D341Med (cell line): Measurements from ENCODE around the gene ADSL.
A peak's percentile ranks its signal among the peaks of the same experiment; 100 is the strongest.

ENCODE experiments used
- DNase-seq: peaks from one replicate; pipeline ENCODE4 v3.0.0; 2012; ENCODE audit warnings: low spot score

The ADSL gene

GRCh38 chr22:40328546-40329456, 17.5 kb upstream of the ADSL start:
- no peak for DNase-seq

GRCh38 chr22:40329466-40329865, 16.8 kb upstream of the ADSL start:
- DNase-seq, result no peak

- DNase-seq, result no peak
Measured at GRCh38 chr22:40330086-40330485, 16.2 kb upstream of the ADSL start.

DNA sequence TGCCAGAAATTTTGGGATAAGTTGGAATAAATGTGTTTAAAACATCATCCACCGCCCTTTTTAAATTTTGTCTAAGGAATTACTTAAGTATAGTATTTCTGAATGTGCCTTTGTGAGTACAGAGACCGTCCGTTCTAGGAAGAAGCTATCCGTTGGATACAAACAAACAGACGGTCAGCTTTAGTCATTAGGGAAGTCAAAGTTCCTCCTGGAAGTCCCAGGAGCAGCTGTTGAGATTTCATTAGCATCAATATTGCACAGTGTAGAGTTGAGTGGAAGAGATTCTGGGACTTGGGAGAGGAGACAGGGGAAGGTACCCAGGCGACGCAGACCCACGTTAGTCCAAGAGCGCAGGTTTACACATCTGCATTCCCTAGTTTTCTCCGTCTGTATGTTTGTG, 15.7 kb upstream of the ADSL start:
- DNase-seq, result no peak

- no peak for DNase-seq
Measured at GRCh38 chr22:40331706-40332105, 14.6 kb upstream of the ADSL start.

DNA sequence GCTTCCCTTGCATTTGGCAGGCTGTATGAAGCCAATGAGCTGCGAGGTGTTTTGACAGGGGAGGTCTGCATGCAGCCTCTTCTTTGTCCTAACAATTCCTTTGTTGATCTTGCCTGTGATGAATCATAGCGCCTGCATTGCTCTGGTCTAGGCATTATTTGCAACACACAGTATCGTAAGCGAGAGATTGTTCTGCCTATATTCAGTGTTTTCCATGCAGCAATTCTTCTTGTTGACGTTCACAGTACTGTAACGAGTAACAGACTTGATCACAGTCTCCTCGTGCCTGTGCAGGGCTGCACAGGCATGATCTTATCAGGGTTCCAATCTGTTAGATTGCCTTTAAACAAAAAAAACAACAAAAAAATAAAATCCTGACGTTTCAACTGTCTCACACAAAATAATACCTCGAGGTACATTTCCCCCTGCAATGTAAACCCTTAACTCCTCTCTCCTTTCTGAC, 13.9 kb upstream of the ADSL start:
- DNase-seq, result no peak

GRCh38 chr22:40334060-40334459, 12.2 kb upstream of the ADSL start:
- DNase-seq, result no peak

- DNase-seq, result no peak
Measured at GRCh38 chr22:40334899-40335298, 11.4 kb upstream of the ADSL start.

- no peak for DNase-seq
Measured at GRCh38 chr22:40335358-40335757, 10.9 kb upstream of the ADSL start.

GRCh38 chr22:40340044-40340443, 6.3 kb upstream of the ADSL start:
- no peak for DNase-seq

- no peak for DNase-seq
Measured at GRCh38 chr22:40341604-40342003, 4.7 kb upstream of the ADSL start.

- no peak for DNase-seq
Measured at GRCh38 chr22:40342521-40342920, 3.8 kb upstream of the ADSL start.

DNA sequence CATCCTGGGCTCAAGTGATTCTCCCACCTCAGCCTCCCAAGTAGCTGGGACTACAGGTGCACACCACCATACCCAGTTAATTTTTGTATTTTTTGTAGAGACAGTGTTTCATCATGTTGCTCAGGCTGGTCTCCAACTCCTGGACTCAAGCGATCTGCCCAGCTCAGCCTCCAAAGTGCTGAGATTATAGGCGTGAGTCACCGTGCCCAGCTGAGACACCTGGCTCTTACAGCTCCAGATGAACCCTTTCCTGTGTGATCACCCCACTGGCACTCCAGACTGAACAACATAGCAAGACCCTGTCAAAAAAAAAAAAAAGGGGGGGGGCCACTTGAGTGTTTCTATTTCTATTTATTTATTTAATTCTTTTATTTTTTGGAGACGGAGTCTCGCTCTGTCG, 1.0 kb upstream of the ADSL start:
- no peak for DNase-seq

DNA sequence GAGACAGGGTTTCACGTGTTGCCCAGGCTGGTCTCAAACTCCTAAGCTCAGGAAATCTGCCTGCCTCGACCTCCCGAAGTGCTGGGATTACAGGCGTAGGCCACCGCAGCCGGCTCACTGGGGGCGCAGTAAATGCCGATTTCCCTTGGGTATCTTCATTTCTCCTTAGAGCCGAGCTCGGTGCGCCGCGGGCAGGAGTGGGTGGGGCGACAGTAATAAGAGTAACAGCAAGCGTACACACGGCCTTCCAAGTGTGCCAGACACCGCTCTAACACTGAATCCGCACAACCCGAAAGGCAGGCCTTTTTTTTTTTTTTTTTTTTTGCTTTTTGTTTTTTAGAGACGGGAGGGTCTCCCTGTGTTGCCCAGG, 500 bp upstream of the ADSL start:
- DNase-seq, result peak; percentile 74

DNA sequence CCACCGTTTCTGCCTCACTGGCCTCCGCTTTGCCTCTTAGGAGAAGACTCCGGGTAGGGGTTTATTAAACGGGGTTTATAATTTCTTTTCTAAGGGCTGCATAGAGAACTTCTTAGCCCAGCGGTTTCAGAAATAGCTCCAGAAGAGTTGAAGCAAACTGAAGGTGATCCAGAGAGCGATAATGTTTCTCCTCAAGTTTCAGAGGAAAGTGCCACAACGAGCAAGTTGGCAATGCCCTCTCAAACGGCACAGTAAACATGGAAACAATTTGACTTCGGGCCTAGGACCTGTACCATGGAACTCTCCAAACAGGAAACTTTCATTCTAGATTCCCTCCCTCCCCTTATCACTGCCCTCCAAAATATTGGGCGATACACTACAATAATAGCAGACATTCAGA, 1.0 kb downstream of the ADSL start:
- no peak for DNase-seq

DNA sequence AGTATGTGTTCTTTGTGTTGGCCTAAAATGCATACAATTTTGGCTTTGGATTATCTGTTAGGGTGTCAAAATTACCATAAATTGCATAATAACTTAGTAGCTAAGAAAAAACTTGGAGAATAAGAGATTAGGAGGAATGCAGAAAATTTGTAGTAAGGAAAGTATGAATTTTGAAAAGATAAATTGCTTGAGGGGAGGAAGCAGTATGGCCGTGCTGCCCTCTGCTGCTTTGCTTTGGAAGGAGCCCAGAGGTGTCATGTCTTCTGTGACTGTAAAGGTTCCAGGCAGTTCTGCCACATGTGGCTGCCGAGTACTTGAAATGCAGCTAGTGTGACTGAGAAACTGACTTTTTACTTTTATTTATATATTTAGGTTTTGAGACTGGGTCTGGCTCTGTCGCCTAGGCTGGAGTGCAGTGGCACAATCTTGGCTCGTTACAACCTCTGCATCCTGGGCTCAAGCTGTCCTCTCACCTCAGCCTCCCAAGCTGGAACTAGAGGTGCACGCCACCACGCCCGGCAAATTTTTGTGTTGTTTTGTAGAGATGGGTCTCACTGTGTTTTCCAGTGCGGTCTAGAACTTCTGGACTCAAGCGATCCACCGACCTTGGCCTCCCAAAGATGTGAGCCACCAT, 1.8 kb downstream of the ADSL start:
- DNase-seq, result peak; percentile 74

DNA sequence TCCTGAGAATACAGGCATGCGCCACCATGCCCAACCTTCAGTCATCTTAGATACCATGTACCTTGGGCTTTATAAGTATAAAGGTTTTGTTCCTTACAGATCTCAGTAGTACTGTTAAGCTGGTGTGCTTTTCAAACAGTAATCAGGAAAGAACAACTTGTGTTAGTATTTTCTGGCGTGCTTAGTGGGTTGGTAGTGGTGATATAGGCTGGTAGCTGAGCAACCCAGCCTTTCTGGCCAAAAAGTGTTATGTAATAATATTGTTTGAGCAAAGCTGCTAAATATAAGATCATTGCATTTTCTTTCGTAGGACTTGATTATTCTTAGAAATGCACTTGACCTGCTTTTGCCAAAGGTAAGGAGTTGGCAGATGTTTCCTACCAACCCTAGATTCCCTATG, 6.5 kb downstream of the ADSL start:
- DNase-seq, result no peak

DNA sequence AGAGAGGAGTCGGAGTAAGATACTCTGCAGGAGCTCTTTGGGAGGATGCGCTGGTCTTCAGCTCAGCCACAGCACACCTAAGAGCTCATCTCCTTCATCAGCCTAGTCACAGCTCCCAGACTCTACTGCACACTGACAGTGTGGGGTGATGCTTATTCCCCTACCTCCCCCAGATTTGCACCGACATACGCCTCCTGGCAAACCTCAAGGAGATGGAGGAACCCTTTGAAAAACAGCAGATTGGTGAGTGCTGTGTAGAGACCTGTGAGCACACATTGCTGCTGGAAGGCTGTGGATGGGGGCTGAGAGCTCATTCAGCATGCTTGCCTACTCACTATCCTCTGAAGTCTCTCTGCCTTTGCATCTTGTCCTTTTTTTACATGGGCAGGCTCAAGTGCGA, 14.8 kb downstream of the ADSL start:
- DNase-seq, result no peak

- no peak for DNase-seq
Measured at GRCh38 chr22:40363059-40363458, 16.8 kb downstream of the ADSL start.

DNA sequence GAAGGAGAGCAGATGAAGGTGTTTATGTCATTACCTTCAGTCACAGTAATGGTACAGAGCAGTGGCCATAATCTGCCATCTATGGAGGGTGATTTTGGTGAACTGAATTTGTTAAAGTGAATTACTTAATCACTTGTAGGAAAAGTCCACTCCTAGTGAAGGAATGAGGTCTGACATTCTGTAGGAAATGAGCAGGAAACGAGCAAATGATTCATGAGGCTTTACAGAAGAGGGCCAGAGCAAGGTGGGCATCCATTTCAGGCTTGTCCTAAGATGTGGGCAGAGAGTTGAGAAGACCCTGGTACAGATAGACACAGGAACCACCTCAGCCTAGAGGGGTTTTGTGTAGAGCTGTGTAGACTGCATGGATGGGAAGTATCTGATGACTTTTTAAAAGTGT, 18.1 kb downstream of the ADSL start:
- DNase-seq, result no peak

GRCh38 chr22:40366068-40366467, 19.8 kb downstream of the ADSL start:
- DNase-seq, result no peak

DNA sequence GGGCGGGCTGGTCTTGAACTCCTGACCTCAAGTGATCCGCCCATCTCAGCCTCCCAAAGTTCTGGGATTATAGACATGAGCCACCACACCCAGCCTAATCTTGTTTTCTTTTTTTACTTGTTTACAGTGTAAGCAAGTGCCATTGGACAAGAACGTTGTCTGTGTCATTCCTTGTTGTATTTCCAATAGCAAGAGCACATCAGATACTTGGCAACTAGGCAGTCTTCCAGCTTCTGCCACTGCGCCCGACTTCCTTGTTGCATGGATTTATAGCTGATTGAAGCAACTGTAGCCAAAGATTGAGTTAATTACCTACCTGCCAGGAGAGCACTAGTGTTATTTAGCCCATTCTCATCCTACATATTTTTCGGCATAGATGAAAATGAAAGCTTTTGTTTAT, 21.0 kb downstream of the ADSL start:
- DNase-seq, result no peak

DNA sequence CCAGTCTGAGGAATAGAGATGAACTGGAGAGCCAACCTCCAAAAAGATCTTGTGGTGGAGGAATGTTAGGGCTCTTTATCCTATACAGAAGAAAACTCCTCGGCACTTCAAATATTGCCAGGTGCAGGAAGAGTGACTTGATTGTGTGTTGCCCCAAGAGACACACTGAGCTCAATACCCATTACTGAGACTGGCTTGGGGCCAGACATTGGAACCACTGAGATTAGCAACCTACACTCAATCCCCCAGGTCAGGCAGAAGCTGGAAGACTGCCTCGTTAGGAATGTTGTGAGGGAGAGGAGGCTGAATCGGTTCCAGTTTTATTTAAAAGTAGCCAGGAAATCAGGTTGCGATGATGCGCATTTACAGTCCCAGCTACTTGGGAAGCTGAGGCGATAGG, 21.7 kb downstream of the ADSL start:
- peak; percentile 70 for DNase-seq

- DNase-seq, result no peak
Measured at GRCh38 chr22:40368836-40369235, 22.5 kb downstream of the ADSL start.
